NCI-H1930 (cell line): ENCODE results near the gene ZNF184.
A peak's percentile ranks its signal among the peaks of the same experiment; 100 is the strongest.

ENCODE experiments used
- DNase-seq, 2 experiments: peaks; one replicate each; lab custom pipeline; 2025; lab: John Stamatoyannopoulos, UW

The ZNF184 gene

GRCh38 chr6:27479319-27480182, 6.6 kb upstream of the ZNF184 start:
- peak; percentile 57 to 68 for DNase-seq

- peak; percentile 75 to 78 for DNase-seq
These were observed 5.9 kb upstream of the ZNF184 start for GRCh38 chr6:27478706-27479318.

- DNase-seq: no peak
These were observed 5.3 kb upstream of the ZNF184 start for GRCh38 chr6:27478141-27478705.

- no peak for DNase-seq
These were observed 4.6 kb upstream of the ZNF184 start for GRCh38 chr6:27477318-27478013.

GRCh38 chr6:27476090-27476489, 3.2 kb upstream of the ZNF184 start:
- no peak for DNase-seq

GRCh38 chr6:27474672-27475071, 1.8 kb upstream of the ZNF184 start:
- DNase-seq: no peak

- DNase-seq: no peak
These were observed 1.2 kb upstream of the ZNF184 start for GRCh38 chr6:27474172-27474465.

- peak; percentile 39 to 63 for DNase-seq
These were observed 706 bp downstream of the ZNF184 start for GRCh38 chr6:27472182-27472616.

- no peak for DNase-seq
These were observed 1.4 kb downstream of the ZNF184 start for GRCh38 chr6:27471365-27472115.

- no peak for DNase-seq
These were observed 2.9 kb downstream of the ZNF184 start for GRCh38 chr6:27470023-27470422.

GRCh38 chr6:27468334-27468733, 4.6 kb downstream of the ZNF184 start:
- DNase-seq: no peak

GRCh38 chr6:27452496-27452897, 20.4 kb downstream of the ZNF184 start:
- no peak for DNase-seq

GRCh38 chr6:27451660-27452390, 21.1 kb downstream of the ZNF184 start:
- DNase-seq: no peak

GRCh38 chr6:27448456-27448855, 24.4 kb downstream of the ZNF184 start:
- DNase-seq: no peak

GRCh38 chr6:27442932-27443331, 30.0 kb downstream of the ZNF184 start:
- no peak for DNase-seq

- DNase-seq: no peak
These were observed 31.9 kb downstream of the ZNF184 start for GRCh38 chr6:27441001-27441400.

- no peak for DNase-seq
These were observed 33.5 kb downstream of the ZNF184 start for GRCh38 chr6:27439371-27439770.

- no peak for DNase-seq
These were observed 39.2 kb downstream of the ZNF184 start for GRCh38 chr6:27433714-27434113.

GRCh38 chr6:27428966-27429365, 43.9 kb downstream of the ZNF184 start:
- DNase-seq: no peak

- DNase-seq: no peak
These were observed 44.4 kb downstream of the ZNF184 start for GRCh38 chr6:27428502-27428901.

GRCh38 chr6:27426045-27426620, 46.8 kb downstream of the ZNF184 start:
- DNase-seq: no peak
